Cardiac fibroblast (primary cell): ENCODE measurements around the gene RCN2.

Experiments used
- DNase-seq, 2 donors: peaks; one replicate each; pipeline versions ENCODE4 v3.0.0 to v3.0.0-alpha.2; 2010; ENCODE audit warnings: low read depth in 2 of 2
- H3K4me3 ChIP-seq, 2 donors: replicated peaks in 1 of 2; 1 replicate in 1 of 2; 2 replicates in 1 of 2; pipeline ENCODE4 v1.5.1; 2011; ENCODE audit warnings: low read depth in 2 of 2, low read length in 2 of 2, mild to moderate bottlenecking in 2 of 2, moderate library complexity in 1 of 2
- CTCF ChIP-seq: IDR thresholded peaks from one replicate; pipeline ENCODE4 v1.5.1; 2011; ENCODE audit warnings: low read depth, mild to moderate bottlenecking, low read length, inconsistent platforms

RCN2 gene

GRCh38 chr15:76901965-76902364 is 29.6 kb upstream of the RCN2 start:
- no peak for TF ChIP-seq CTCF
- no peak overlapping the region for H3K4me3 ChIP-seq
- DNase-seq = no peak

DNA sequence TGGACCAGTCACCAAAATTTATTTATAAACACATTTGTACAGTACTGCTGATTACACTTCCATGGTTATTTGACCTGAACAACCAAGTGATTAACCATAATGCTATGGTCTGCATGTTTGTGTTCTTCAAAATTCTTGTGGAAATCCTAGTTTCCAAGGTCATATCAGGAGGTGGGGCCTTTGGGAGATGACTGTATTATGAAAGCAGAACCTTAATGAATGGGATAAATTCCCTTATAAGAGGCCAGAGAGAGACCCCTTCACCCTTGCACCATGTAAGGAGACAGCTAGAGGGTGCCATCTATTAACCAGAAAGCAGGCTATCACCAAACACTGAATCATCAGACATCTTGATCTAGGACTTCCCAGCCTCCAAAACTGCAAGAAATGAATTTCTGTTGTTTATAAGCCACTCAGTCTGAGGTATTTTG is 28.3 kb upstream of the RCN2 start:
- peak; percentile 45 for TF ChIP-seq CTCF
- peak; percentile 48 to 58 for DNase-seq
- H3K4me3 ChIP-seq = no peak overlapping the region

GRCh38 chr15:76904461-76905012 is 27.0 kb upstream of the RCN2 start:
- no peak for TF ChIP-seq CTCF
- peak; percentile 13 to 21 for DNase-seq
- peak overlapping the region; percentile 95 to 97 for H3K4me3 ChIP-seq

DNA sequence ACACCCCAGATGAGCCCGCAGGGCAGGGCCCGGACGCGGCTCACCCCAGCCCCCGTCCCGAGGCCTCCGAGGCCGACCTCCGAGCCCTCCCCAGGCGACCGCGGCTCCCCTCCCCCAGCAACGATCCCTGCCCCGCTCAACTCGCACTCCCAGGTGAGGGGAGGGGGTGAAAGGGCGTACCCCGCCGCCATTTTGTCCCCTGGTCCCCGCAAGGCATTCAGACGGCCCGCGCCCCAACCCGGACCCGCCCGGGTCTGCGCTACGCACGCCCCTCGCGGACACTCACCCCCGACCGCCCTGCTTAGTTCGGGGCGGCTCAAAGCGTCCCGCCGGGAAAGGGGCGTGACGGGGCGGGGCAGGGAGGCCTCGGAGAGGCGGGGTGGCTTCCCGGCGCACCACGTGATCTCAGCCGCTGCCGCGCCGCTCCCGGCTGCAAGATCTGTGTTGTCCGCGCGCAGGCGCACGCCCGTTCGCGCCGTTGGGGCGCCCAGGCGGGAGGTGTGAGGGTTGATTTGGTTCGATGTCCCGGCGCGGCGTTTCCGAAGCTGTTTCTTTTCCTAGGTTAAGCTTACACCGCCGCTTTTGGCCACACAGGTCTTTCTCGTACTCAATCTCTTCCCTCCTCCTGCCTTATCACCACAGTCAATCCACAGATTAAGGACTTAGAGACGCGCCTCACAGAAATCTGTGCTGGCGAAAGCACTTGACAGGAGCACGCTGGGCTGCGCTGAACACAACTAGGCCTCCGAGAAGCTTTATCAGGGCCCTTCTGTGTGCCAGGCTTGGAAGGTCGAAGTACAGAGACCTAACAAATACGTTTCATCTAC is 26.3 kb upstream of the RCN2 start, which contains the start of gene SCAPER:
Gene SCAPER (minus strand): TSS at position 328 of the 827 bp plus-strand sequence. CDS start 21,523 bp downstream, outside the sequence.
- no peak for TF ChIP-seq CTCF
- peak; percentile 83 to 88 for DNase-seq
- peak within 1 kb of the TSS; percentile 95 to 97 for H3K4me3 ChIP-seq

DNA sequence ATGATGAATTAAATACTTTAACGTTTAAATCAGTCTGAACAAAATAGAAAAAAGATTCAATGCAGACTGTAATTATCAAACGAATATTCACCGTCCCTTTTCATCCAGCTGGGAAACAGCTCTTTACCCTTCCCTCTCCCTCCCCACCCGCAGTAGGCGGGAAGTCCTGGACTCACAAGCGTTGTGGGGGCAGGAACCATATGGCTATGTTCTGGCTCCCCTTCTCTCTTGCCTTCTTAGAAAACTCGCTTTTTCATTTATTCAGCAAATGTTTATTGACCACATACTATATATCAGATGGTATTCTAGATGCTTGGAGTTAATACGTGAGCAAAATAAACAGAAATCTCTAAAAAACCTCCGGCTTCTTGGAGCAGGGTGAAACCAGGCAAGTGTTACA is 25.7 kb upstream of the RCN2 start:
- DNase-seq = no peak
- peak overlapping the region; percentile 95 to 97 for H3K4me3 ChIP-seq
- no peak for TF ChIP-seq CTCF

- H3K4me3 ChIP-seq = no peak overlapping the region
- no peak for DNase-seq
- TF ChIP-seq CTCF = no peak
Measured at GRCh38 chr15:76912430-76912829, 19.1 kb upstream of the RCN2 start.
